ES-I3 (cell line): Measurements from ENCODE around the gene CXorf66.

Experiments
- H3K36me3 ChIP-seq: 2 replicates; pipeline ENCODE4 v1.6.1; 2013; ENCODE audit warnings: mild to moderate bottlenecking, low read length, control low read depth, moderate library complexity; ENCODE audit not compliant: insufficient read depth
- H3K4me1 ChIP-seq: 2 replicates; pipeline ENCODE4 v1.6.1; 2013; ENCODE audit warnings: mild to moderate bottlenecking, control low read depth, low read length; ENCODE audit not compliant: insufficient read depth
- H3K9ac ChIP-seq: 2 replicates; pipeline ENCODE4 v1.6.1; 2013; ENCODE audit warnings: low read depth, mild to moderate bottlenecking, low read length, moderate library complexity
- H3K9me3 ChIP-seq: 2 replicates; pipeline ENCODE4 v1.6.1; 2013; ENCODE audit warnings: mild to moderate bottlenecking, low read length, moderate library complexity; ENCODE audit not compliant: control insufficient read depth, insufficient read depth

Gene CXorf66

GRCh38 chrX:139905743-139906142, 59.6 kb downstream of the CXorf66 start:
- Histone ChIP-seq H3K9me3 (no peaks in the 10 kb centered on the region), H3K36me3 (no peaks in the 10 kb centered on the region), H3K4me1 (peaks cover 11% of the 10 kb centered on the region; the same call in 1 of the 2 replicates), H3K9ac (no peak overlapping the region)
